MM.1S (cell line): ENCODE data around the gene BPIFB3.

Source experiments
- CTCF ChIP-seq: fragments of 300-600 bp; sonication (generic); IDR thresholded peaks from 2 replicates; pipeline ENCODE4 v1.5.1; 2016; ENCODE audit warnings: antibody characterized with exemption, low read length, mixed read lengths
- EZH2 ChIP-seq: fragments of 300-600 bp; sonication (generic); optimal IDR thresholded peaks from 2 replicates; pipeline ENCODE3; 2017; ENCODE audit warnings: low read depth, mild to moderate bottlenecking, antibody characterized with exemption, low read length, mixed read lengths
- EZH2phosphoT487 ChIP-seq: fragments of 300-600 bp; sonication (generic); IDR thresholded peaks from 2 replicates; pipeline ENCODE4 v1.6.1; 2018; ENCODE audit warnings: antibody characterized with exemption, low read length

- no peak for TF ChIP-seq CTCF
- no peak for TF ChIP-seq EZH2
- TF ChIP-seq EZH2phosphoT487 = no peak
Observed at GRCh38 chr20:33034901-33035492, 18.7 kb upstream of the BPIFB3 start.
